GM19023 (cell line): Measurements from ENCODE around the gene LRPAP1.

Experiments used
- ATAC-seq: cut with Tn5 transposase; IDR thresholded peaks from one replicate; pipeline ENCODE4 v1.9.1; 2021; ENCODE audit warnings: mild to moderate bottlenecking, moderate library complexity; ENCODE audit not compliant: unreplicated experiment

The LRPAP1 gene

DNA sequence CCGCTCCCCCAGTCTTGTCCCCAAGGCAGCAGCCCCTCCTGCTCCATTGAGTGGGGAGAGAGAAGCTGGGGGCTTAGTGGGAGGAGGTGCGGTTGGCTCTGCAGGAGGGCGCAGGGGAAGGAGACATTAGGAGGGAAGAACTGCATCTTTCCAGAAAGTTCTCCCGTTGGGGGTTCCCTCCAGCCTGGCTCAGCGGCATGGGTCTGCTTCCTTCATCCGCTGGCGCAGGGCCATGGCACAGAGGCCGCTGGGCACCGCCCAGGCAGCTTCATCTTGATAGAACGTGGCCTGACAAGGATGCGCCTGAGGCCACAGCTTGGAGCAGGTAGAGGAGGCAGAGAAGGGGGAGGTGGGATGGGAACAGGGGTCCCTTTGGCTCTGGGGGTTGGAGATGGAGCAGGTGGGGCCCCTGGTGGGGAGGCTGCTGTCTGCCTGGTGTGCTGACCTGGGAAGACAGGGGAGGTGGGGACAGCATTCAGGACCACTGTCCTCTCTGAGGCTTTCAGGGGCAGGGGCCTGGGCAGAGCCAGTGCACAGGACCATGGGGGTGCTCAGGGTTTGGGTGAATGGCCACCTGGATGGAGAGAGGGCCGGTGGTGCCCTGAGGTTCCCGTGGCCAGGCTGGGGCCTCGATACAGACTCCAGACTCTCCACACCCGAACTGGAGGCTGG is 57.0 kb downstream of the LRPAP1 start:
- no peak for ATAC-seq

DNA sequence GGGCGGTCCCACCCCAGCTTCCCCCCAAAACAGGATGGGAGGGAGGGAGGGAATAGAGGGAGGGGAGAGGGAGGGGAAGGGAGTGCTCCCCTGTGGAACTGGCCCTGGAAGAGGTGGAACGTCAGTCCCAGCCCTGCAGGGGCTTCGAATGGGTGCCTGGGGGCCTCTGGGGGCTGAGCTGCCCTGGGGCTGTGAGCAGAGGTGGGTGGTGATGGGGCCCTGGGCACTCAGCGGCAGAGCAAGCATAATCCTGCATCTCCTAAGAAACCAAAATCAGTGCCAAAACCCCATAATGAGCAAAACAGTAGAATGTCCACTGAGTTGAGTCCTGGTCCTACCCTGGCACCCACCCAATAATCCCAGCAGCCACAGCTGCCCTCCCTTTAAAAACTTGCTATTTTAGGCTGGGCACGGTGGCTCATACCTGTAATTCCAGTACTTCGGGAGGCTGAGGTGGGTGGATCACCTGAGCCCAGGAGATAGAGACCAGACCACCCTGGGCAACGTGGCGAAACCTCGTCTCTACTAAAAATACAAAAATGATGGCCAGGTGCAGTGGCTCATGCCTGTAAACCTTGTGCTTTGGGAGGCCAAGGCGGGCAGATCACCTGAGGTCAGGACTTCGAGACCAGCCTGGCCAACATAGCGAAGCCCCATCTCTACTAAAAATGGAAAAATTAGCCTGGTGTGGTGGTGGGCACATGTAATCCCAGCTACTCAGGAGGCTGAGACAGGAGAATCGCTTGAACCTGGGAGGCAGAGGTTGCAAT is 58.0 kb downstream of the LRPAP1 start:
- no peak for ATAC-seq

- no peak for ATAC-seq
These were observed 58.9 kb downstream of the LRPAP1 start for GRCh38 chr4:3473181-3473950.

GRCh38 chr4:3472411-3473141 is 59.6 kb downstream of the LRPAP1 start:
- ATAC-seq: no peak

DNA sequence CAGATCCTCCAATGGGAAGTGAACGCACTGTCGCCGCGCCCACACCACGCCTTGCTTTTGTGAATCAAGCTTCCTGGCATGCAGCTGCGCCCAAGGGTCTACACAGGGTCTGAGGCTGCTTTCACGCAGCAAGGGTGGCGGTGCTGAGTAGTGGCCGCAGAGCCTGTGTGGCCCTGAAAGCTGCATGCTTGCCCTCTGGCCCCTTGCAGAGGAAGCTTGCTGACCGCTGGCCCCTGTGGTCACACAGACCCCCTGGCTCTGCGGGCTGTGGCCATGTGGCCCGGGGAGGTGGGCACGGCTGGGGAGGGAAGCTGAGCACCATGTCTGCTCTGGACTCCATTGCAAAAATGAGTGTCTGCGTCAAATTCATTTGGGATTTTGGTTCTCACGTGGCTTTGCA is 60.3 kb downstream of the LRPAP1 start:
- ATAC-seq: no peak

- no peak for ATAC-seq
These were observed 61.0 kb downstream of the LRPAP1 start for GRCh38 chr4:3471098-3471760.

DNA sequence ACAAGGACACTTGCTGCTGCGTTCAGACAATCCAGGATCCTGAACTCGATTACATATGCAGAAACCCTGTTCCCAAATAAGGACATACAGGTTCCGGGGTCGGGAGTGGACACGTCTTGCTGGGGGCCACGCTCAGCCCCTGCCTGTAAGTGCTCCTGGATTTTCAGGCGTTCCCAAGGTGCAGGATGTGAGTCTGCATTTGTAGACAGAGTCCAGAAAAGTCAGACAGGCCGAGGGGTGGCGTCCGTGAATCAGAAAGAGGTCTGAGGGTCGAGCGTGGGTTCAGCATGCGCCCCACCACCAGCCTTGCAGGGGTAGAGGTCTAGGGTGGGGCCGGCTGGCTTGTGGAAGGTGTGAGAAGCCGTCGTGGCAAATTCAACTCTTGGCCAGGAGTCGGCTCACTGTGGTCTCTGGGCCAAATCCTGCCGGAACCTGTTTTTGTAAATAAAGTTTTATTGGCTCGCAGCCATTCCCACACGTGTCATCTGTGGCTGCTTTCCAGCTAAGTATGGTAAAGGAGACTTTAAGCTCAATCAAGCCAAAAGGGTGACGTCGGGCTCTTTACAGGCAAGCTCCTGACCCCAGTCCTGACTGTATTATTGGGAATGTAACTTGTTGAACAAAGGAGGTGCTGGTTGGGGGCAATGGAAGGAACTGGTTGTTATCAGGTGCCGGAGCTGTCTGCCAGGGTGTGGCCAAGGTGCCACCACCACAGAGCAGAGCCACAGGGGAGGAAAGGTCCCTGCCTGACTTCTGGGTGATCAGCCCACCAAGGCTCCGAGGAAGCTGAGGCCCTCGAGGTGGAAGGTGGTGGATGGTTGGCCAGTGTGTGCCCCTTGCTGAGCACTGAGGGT is 61.8 kb downstream of the LRPAP1 start:
- no peak for ATAC-seq

DNA sequence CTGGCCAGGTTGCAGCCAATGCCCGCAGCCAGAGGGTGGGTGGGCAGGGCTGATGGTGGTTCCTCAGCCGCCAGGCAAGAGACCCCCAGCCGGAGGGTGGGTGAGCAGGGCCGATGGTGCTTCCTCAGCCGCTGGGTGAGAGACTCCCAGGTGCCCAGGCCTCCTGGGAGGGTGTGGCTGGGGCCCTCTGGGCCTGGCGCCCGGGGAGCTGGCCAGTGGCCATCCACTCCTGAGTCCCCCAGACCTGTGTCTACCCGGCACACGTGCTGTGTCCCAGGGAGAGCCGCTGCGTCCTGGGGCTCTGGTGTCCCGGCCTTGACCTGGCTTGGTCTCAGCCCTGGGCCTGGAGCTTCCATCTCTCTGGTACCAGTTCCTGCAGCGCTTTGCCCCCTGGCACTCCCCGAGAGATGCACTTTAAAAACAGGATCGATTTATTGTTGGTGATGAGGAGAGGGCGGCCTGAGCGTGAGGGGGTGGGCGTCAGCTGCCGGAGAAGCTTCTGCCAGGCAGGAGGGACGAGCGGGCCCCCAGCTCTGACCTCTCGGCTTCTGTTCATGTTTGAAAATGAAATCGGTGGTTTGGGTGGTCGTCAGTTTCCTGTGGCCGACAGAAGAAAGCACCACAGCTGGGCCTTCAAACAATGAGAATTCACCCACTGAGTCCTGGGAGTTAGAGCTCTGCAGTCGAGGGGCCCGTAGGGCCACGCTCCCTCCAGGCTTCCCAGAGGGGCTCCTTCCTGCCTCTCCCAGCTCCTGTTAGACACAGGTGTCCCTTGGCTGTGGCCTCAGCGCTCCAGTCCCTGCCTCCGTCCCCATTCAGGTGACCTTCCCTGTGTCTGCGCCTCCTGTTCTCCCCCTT is 62.6 kb downstream of the LRPAP1 start:
- no peak for ATAC-seq

DNA sequence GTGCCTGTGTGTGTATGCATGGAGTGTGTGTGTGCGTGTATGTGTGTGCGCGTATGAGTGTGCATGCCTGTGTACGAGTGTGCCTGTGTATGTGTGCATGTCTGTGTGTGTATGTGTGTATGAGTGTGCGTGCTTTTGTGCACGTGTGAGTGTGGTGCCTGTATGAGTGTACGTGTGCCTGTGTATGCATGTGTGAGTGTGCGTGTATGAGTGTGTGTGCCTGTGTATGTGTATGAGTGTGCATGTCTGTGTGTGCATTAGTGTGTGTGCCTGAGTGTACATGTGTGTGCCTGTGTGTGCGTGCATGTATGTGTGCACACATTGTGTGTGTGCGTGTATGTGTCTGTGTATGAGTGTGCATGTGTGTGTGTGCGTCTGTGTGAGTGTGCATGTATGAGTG is 63.4 kb downstream of the LRPAP1 start:
- no peak for ATAC-seq

- ATAC-seq: no peak
These were observed 64.1 kb downstream of the LRPAP1 start for GRCh38 chr4:3468154-3468553.

DNA sequence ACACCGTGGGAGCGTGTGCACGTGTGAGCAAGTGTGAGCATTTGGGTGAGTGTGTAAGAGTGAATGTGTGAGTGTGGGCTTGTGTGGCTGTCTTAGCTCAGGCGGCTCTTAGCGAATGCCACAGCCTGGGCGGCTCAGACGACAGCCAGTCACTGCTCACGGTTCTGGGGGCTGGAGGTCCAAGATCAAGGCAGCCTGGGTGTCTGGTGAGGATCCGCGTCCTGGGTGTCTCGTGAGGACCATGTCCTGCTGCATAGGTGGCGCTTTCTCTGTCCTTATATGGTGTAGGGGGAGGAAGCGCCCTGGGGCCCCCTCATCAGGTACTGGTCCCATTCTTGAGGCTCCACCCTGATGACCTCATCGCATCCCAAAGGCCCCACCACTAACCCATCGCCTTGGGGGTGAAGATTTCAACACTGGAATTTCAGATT is 64.6 kb downstream of the LRPAP1 start:
- no peak for ATAC-seq

- no peak for ATAC-seq
These were observed 65.3 kb downstream of the LRPAP1 start for GRCh38 chr4:3466691-3467600.

DNA sequence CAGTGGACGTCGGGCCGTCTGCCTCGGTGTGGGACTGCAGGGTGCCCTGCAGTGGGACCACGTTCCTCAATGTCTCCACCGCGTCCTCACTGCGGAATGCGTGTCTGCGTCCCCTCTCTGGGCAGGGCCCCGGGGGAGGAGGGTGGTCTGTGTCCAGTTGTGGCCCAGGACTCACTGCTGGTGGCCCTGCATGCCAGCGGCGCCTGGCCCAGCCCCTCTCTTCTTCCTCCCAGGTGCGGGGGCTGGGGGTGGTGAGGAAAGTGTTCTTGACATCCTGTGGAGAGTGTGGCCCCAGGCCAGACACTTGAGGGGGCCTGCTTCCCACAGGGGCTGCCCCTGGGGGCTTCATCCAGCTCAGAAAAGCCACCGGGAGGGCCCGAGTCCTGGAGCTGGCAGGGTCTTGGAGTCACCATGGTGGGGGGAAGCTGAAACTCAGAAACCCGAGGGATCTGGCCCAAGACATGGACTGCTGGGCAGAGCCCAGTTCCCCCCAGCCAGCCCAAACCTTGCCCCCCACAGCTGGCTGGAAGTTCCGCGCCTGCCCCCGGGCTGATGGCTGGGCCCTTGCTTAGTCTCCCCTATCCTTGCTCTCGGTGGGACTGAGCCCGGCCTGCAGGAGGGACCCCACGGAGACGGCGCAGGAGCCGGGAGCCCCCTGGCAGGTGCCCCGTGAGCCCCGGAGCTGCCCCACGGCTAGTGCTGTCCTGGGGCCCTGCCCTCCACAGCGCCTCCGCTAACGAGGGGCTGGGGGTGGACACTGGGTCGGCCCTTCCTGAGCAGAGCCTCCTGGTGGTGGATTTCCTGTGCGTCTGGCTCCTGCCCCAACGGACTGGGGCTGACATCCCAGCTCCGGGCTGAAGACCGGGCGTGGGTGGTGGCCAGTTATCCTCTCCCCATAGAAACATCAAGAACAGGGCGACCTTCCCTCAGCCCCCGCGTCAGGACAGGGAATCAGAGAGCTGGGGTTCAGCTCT is 66.2 kb downstream of the LRPAP1 start:
- ATAC-seq: no peak

- no peak for ATAC-seq
These were observed 67.1 kb downstream of the LRPAP1 start for GRCh38 chr4:3464911-3465697.

GRCh38 chr4:3464349-3464905 is 67.8 kb downstream of the LRPAP1 start:
- ATAC-seq: no peak
